HT1080 (cell line): ENCODE results near the gene MAT1A. TPM values are rescaled to one million over a fixed set of nuclear protein-coding genes. Genes with fewer than 3 reads are reported as not detected.
"Not testable (repeated sequence)": the region's sequence is repeated elsewhere in the genome, so short reads cannot be mapped to it uniquely, and the experiment has no call there.

ENCODE experiments used
- DNase-seq: peaks from one replicate; pipeline ENCODE4 v3.0.0-alpha.2; 2015; ENCODE audit warnings: low read depth
- total RNA-seq: library from RNA; depleted of rRNA; stranded (reverse); fragments of >200 nt; shearing (Covaris generic); gene quantifications from 2 replicates; pipeline ENCODE4 v1.2.3, GENCODE V29; 2014

MAT1A gene
- total RNA-seq, 1 experiment from 2014 or later: 0.13 TPM

DNA sequence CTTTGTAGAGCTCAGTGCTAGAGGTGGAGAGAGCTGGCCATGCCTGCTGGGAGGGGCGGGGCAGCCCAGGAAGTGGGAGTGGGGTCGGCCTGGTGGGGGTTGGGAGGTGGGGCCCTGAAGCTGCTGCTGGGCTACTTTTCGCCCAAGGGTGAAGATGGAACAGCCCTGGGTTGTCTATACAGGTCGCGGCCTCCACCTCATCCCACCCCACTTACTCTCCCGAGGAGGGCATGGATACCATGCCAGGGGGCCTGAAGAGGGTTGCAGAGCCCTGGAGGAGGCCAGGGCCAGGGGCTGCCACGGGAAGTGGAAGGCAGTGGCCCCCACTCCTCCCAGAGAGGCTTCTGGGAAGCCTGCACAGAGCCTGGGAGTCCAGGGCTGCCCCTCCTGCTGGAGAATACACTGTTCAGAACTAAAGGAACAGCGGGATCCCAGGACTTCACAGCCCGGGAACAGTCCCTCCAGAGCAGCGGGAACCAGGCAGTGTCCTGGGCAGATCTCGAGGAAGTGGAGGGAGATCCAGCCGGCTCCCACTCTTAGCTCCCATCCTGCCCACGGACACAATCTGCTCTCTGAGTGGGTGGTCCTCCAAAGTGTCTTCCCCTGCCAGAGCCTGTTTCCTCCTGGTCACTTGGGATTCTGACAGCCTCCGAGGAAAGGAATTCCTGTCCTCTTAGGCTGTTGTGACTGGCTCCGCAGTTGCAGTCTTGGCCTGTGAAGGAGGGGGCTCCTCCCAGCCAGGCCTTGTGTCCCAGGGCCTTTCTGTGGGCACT is 23.5 kb downstream of the MAT1A start:
- DNase-seq: no peak

DNA sequence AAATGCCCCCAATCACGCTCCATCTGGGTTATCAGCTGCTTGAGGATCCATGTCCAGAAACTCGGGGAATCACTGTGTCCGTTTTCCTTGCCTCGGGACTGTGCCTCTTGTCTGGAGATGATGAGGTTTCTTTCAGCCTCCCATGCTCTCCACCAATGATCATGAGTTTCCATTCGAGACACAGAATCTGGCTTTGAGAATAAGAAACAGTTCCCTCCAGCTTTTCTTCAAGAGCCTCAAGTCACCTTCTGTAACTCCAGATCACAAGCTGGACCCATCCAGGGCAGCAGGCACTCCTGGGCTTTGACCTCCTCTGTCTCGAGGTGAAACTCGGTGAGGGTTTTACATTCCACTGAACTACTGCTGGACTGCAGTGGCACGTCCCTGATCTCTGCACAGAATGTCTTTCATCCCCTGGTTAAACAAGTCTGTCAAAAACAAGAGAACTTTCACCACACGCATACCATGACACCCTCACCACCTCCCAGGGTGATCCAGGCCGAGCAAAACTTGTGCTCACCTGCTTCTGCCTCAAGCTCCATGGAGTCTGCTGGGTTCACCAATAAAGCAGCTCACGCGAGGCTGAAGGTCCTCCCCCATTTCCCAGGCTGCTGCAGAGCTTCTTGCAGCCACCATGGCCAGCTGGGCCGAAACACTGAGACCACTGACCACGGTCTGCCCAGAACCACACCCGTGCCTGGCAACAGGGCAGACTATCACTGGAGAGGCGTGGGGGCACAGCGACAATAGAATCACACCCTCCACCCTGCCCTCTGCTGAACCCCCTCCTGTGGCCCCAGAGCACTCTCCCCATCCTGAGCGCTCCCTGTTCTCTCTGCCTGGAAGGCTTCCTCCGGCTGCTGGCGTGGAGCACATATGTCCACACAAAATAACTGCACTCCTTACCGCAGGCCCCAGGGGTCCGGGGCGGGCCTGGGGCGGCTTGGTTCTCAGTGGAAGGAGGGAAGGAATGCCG is 25.1 kb downstream of the MAT1A start:
- DNase-seq: no peak

DNA sequence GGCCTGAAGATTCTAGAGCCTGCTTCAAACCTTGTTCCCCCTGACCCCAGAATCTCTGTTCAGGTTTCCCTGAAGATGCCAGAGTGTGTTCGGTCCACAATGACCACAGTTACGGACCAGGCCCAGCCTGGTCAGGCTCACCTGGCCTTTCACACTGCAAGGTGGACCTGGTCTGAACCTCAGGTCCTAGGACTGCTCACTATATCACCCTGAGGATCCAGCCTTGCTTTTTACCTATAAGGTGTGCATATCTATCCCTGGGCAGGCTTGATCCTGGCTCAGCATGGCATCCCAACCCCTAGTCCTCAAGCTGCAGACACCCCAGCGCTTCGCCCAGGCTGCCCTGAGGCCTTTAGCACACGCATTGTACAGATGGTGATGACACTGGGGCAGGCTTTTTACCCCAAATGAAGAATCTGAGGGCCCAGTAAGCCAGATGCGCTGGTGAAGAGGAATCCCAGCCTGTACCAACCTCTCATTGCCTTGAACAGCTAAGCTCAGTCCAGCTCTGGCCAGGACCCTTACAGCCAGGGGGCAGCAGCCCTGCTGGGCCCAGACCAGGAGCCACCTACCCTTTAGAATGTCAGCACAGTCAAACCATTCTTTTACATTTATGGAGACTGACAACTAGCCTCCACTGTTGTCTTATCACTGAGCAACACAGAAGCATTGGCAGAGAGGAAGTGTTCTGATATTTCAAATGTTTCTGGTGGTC is 28.0 kb downstream of the MAT1A start:
- DNase-seq: no peak

DNA sequence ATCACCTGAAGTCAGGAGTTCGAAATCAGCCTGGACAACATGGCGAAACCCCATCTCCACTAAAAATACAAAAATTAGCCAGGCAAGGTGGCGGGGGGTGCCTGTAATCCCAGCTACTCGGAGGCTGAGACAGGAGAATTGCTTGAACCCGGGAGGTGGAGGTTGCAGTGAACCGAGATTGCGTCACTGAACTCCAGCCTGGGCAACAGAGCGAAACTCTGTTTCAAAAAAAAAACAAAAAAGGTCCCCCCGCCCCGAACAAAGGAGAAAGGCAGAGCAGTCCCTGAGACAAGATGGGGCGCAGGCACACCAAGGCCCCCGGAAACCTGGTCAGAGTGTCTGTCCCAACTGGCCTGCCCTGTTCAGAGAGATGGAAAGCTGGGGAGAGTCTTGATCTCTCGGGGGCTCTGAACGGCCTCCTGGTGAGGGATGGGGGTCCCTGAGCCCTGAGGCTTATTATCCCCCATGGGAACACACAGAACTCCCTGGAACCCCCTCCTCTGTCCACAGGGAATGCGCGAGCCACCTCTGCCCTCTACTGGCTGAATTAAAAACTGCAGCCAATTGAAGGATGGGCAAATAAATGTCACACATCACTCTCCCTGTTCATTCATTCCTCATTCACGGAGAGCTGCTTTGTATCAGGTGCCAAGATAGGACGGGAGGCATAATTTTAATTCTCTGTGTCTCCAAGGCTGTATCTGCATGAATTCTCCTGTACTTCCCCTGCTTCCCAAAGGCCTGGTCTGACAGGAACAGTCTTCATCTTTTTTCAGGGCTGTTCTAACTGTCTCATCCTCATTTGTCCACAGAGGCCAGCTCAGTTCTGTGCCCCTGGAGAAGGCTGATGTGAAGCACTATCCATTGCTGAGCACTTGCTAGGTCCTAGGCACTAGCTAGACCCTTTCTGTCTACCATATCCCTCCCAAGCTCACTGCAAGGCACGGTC is 28.9 kb downstream of the MAT1A start:
- peak; percentile 23 for DNase-seq

DNA sequence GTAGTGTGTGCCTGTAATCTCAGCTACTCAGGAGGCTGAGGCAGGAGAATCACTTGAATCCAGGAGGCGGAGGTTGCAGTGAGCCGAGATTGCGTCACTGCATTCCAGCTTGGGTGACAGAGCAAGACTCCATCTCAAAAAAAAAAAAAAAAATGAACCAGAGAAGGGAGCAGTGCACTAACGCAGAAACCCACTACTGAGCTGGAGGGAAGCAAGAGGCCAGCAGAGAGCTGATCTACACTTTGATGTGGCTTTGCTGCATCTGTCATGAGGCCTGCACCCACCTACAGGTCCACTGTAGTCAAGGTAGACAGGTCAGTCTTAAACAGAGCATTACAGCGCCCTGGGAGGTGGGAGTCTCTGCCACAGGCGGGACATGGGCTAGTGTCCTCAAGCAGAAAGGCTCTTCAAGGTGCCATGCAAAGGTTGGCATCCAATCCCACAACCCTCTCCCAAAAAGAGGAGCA is 30.0 kb downstream of the MAT1A start:
- DNase-seq: peak; percentile 55

DNA sequence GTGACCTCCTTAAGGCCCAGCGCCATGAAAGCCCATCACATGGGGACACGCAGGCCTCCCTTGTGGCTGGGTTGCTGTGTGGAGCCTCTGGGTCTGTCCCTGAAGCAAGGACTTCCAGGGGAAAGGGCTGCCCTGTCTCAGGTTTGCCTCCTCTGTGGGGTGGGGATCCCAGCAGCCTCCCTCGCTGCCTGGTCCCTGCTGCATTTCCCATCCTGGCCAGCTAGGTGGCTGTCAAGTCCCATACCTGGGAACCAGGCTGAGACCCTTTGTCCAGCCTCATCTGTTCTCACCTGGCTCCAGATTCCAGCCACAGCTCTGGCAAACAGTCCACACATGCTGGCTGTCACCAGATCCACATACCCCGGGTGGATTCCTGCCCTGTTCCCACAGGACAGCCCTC is 32.7 kb downstream of the MAT1A start:
- DNase-seq: not testable (repeated sequence)

DNA sequence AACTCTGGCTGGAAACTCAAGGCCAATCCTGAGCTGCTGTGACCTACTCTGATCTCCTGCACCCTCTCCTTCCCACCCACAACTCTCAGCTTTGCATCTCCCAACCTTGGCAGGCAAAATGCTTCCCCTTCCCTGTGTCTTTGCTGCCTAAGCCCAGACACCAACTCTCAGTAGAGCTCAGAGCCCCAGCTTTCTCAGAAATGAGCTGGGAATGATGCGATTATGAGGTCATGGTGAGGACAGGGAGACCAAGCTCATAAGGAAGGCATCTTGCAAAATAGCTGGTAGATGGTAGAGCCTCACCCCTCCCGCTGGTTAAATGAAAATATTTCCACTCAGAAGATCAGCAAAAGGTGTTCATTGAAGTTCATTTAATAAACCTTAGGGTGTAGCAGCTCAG is 34.7 kb downstream of the MAT1A start:
- not testable (repeated sequence) for DNase-seq

DNA sequence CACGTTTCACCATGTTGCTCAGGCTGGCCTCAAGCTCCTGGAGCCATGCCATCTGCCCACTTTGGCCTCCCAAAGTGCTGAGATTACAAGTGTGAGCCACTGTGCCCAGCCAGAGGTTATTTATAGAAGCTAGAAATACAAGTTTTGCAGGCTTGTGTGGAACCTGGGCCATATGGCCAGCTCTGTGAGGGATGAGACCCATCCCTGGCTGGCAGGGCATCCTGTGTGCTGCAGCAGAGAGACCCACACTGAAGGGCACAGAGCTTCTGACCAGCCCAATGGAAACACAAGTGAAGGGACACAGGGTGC is 35.5 kb downstream of the MAT1A start:
- DNase-seq: not testable (repeated sequence)

DNA sequence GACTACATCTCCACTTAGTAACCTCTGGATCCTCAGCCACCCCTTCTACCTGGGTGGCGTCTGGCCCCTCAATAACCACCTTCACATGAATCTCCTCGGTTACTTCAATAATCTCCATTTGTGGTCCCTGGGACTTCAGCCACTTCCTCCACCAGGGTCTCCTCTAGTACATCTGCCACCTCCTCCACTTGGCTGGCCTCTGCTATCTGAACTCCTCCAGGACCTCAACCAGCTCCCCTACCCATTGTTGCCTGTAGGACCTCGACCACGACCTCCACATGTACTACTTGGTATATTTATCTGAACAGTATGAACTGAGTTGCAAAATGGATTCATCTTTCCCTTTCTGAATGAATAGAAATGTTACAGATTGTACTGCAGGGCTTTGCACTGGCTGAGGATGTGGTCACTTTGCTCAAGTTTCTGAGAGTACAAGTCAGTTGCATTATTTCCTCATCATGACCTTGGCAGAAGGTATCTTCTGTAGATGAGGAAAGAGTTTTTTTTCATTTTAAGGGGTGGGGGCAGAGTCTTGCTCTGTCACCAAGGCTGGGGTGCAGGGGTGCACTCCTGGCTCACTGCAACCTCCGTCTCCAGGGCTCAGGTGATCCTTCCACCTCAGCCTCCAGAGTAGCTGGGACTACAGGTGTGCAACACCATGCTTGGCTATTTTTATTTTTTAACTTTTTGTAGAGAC is 36.0 kb downstream of the MAT1A start:
- DNase-seq: no peak

DNA sequence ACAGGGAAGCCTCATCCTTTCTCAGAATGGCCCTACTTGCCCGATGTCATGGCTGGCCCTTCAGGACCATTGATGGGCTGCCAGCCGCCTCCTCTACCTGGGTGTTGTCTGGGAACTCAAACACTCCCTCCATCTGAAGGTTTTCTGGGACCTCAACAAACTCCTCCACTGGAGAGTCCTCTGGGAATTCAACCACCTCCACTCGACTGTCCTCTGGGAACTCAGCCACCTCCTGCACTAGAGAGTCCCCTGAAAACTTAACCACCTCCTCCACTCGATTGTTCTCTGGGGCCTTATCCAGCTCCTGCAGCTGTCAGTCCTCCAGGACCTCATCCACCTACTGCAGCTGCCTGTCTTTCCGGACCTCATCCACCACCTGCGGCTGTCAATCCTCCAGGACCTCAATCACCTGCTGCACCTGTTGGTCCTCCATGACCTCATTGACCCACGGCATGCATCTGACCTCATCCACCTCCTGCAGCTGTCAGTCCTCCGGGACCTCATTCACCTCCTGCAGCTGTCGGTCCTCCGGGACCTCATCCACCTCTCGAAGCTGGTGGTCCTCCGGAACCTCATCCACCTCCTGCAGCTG is 37.1 kb downstream of the MAT1A start:
- DNase-seq: no peak

DNA sequence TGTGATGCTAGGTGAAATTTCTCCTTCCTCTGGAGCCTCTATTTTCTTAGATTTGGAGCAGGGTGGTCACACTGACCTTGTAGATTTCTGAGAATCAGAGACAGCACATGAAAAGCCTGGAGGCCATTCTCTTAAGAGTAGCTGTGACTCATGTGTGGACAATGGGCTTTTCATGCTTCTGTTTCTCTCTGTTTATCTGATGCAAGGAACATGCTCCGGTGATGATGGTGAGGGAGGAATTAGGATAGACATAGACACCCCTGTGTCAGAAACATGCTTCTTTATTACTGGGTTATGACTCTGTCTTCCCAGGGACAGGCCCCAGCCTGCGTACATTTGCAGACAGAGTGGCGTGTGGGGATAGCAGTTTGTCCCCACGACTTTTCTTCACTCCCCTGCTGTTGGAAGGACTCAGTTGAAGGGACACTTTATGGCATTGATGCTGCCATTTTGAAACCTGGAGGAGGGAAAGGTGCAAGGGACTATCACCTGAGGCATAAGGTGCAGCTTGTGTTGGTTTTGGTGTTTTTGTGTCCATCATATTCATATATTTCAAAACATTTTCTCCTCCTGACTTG is 37.7 kb downstream of the MAT1A start:
- not testable (repeated sequence) for DNase-seq

DNA sequence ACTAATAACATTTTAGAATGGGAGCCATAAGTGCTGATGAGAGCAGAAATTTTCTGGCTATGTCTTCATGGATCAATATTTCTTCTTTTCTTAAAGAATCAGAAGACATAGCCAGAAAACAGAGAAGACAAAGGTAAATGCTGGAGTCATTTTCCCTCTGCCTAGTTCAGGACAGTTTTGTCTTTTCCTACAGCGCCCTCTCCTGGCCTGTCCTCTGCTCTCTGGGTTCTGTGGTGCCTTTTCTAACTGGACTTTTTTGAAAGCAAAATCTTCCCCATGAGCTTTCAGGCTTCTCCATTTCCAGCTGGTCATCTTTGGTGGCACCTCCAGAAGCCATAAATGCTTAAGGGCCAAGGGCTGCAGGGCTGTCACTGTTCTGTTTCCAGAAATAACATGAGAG is 39.1 kb downstream of the MAT1A start:
- DNase-seq: not testable (repeated sequence)

DNA sequence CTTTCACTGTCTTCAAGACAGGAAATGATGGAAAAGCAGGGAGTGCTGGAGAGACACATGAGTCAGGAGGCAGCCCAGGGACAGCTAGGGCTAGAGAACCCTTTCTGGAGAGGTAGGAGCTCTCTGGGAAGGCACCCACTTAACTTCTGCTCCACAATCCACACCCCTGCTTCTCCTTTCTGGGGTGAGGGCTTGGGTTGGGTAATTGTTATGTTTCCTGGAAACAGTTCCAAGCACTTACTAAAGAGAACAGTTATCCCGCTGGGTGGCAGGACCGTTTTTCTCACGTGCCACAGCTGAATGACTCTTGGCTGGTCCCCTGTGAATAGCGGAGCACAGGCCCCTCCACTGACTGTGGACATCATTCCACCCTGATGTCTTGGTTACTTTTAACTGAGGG is 39.6 kb downstream of the MAT1A start:
- not testable (repeated sequence) for DNase-seq

DNA sequence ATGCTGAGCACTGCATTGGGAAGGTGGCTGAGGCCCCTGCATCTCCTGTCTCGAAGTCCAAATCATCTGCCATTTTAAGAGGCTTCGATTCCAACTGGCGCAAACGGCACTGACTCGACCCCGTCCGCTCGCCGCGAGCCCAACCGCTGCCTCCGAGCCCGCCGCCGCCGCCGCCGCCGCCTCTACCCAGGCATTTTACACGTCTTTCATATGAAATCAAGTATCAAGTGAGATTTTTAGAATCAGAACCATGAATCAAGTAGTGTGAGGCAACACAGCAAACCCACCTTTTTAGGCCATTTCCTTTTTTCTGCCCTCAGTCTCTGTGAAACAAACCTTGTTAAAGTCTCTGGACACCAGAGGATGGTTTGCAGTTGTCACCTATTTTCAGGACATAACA is 41.8 kb downstream of the MAT1A start:
- not testable (repeated sequence) for DNase-seq

DNA sequence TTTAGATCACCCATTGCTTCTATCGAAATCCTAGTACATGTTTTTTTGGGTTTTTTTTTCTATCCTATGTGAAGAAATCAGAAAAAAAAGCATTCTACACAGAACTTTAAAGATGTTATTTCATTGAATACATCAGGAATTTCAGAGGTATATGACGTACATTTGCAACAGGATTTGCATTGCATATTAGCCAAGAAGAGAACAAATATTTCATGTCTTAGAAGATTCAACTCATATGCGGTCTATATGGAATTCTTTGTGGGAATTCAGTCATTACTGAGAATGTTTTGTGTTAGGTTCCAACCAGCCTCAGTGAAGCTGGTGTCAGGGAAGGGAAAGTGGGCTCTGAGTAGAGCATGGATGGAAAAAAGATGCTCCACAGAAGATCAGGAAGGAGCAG is 45.1 kb downstream of the MAT1A start:
- not testable (repeated sequence) for DNase-seq

DNA sequence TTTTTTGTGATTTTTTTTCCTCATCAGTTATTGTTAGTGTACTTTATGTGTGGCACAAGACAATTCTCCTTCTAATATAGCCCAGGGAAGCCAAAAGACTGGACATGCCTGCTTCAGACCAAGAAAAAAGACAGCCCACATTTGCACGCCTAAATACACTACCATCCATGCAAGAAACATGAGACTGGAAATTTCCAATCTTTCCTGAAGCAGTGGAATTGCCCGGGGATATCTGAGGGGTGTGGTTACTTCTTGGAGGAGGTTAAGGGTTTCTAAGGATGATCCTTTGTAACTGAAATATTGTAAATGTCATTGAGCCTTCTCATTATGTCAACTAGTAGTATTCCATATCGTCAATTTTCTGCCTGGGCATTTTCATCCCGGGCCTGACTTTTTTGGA is 47.1 kb downstream of the MAT1A start:
- DNase-seq: not testable (repeated sequence)

DNA sequence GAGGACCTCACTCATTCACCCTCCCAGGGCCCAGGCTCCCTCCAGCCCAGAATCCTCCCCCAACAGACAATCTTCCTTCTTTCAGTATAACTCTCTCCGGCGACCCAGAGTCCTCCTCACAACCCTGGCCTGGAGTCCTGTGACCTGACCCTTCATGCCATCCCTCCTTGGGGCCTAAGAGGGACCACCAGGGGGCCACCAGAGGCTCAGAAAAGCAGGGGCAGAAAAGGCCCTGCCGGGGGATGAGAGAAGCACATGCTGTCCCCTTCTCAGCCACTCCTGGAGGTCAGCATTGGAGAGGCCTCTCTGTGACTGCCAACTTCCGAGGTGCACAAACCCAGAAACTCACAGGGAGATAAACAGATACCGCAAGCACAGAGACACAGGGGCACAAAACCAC is 53.0 kb downstream of the MAT1A start:
- DNase-seq: not testable (repeated sequence)

DNA sequence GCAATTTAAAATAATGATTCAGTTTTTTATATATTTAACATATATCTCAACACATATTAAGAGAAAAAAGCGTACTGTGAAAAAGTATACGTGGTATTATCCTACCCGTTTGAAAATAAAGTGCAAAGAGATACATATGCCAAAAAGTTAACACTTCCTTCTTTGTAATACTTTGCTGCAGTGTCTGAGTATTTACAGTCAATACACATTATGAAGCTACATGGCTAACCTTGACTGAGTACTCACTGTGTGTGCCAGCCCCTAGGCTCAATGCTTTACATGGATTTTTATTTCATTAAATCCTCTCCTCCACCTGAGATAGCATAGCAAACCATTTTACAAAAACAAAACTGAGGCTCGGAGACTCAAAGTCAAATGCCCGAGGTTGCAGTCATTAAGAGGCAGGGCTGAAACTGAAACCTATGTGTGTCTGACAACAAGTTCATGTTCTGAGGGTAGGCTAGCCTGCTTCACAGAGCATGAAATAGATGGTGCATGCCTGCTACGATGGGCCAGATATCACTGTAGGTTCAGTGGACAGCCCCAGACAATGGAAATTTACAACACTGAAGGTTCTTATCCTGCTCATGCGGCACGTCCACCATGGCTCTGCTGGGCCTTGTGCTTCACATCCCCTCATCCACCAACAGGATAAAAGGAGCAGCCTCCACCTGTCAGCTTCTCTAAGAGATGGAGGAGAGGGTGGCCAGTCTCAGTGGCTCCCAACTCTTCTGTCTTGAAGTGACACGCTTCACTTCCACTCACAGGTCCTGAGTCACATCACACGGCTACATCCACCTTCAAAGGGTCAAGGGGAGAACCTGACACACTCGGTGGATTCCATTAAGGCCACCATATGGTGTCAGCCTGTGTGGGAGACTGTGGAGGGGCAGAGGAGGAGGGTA is 54.9 kb downstream of the MAT1A start:
- not testable (repeated sequence) for DNase-seq
